HUDEP-2 (cell line): ENCODE measurements around the gene CHID1.

Experiments
- DNase-seq, 76 experiments: peaks; one replicate each; lab custom pipeline; 2025; ENCODE audit not compliant: unreplicated experiment in 76 of 76; lab: John Stamatoyannopoulos, UW

CHID1 gene

DNA sequence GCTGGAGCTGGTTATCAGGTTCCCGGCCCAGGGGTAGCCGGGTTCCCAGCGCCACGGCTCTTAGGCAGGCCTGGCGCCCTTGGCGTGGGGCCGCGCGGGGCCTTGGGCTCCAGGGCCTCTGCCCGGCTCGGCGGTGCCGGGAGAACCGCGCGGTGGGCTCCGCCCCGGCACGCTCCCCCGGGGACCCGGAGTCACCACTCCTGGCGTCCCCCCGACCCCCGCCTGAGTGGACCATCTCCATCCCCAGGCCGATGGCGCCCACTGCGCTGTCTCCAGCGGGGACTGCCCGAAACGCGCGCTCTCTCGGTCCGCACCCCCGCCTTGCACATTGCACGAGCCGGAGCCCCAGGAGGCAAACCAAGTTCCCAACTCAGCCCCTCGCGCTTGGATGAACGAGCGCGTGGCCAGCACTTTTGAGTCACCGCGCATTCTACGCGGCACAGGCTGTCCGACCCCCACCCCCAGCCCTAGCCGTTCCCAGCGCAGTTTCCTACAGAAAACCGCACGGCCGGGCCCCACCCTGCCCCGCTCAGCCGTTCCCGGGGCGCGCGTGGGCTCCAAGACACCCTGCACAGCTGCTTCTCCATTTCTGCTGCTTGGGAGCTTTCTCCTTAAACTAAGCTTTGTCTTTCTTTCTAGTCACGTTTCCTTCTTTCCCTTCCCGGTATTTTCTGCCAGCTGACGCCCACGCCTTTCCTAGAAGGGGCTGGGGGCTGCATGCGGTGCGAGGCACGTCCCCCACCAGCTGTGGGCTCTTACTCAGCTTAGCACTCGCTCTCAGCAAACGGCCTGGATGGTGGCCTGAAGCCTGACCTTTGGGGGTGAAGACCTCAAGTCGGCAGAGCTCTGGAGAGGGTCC lies 650 bp upstream of the CHID1 start:
- peak in 39 of 76 experiments; percentile 12 to 64 (median 42) for DNase-seq

DNA sequence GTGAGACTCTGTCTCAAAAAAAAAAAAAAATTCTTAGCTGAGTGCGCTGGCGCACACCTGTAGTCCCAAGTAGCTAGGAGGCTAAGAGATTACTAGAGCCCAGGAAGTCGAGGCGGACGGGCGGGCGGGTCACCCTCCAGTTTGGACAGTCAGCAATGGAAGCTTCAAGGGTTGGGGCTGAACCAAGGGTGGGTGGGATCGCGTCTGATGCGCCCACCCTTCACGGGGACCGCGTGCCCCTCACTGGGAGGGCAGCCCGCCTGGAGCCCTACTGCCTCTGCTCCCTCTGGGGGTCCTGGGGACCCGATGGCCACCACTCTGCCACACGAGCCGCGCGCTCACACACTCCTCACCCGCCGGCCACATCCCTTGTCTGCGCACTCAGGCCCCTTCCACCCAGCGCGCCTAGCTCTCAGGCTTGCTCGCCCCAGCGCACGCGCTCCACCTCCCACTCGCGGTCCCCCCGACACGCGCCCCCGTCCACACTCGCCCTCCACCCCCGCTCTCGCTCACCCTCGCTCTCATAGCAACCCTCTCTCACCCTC lies 494 bp downstream of the CHID1 start:
- DNase-seq = peak in 1 of 76 experiments; percentile 30

DNA sequence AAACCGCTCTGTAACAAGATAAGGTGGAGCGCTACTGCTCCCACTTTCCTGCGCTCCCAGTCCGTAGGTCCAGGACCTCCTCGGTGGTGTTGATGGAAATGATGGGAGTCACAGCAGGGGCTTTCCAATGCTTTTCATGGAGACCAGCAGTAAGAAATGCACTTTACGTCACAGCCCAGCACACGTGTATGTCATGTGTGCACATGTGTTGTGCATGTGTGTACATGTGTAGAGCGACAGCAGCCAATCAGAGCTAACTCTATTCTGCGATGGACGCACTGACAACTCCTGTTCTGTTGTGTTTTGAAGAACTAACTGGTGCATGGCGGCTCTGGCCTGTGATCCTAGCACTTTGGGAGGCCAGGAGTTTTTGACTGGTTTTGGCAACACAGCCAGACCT lies 1.2 kb downstream of the CHID1 start:
- no peak for DNase-seq

DNA sequence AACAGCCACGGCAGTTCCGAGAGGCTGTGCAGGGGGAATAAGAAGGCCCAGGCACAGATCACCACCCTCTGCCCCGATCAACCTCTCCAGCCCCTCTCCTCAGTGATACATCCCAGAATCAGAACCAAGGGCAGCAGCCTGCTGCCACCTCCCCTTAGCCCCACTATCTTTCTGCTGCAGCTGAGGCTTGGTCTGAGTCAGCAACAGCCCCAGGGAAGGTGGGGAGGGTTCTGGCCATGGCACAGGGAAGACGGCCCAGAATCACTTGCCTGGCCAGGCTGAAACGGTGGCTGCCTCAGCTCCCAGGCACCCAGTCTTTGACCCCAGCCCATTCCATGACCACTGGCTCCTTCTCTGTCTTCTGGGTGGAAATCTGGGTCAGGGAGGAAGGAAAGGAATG lies 2.3 kb downstream of the CHID1 start:
- DNase-seq = peak in 74 of 76 experiments; percentile 11 to 90 (median 78)

DNA sequence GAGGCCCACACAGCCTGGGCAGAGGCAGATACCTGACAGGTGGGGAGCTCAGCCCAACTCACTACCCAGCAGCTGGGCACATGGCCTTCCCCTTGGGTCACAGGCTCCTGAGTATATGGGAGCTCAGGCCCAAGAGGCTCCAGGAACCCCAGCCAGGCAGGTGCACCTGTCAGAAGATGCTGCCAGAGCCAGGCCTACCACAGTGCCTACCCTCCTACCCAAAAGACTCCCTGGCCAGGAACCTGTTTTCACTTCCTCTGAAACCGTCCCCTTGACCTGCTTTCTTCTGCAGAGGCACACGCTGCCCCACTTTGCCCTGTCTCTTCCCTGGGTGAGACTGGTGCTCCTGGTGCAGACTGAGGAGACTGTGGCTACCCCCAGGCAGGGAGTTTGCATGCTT lies 2.9 kb downstream of the CHID1 start:
- no peak for DNase-seq

DNA sequence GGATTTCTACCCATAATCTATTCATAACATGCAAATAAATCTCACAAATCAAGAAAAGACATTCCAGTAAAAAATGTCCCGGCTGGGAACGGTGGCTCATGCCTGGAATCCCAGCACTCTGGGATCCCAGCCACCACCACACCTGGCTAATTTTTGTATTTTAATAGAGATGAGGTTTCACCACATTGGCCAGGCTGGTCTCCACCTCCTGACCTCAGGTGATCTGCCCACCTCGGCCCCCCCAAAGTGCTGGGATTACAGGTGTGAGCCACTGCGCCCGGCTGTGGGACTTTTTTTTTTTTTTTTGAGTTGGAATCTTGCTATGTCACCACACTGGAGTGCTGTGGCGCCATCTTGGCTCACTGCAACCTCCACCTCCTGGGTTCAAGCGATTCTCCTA lies 4.7 kb downstream of the CHID1 start:
- DNase-seq = no peak

DNA sequence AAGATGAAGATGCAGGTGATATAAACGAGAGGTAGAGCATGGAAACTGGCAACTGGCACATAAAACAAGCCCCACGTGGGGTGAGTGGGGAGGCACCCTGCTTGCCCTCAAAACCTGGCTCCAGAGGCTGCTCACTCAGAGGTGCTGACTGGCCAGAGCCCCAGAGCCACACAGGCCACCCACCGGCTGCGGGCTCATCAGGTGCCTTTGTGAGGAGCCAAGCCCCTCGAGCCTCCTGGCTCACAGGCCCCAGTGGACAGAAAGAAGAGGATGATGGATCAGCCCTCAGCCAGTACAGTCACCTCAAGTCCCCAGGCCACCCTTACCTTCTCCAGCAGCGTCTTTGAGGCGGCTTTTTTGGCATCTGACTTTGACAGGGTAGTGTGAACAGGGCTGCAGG lies 6.2 kb downstream of the CHID1 start:
- DNase-seq = no peak

DNA sequence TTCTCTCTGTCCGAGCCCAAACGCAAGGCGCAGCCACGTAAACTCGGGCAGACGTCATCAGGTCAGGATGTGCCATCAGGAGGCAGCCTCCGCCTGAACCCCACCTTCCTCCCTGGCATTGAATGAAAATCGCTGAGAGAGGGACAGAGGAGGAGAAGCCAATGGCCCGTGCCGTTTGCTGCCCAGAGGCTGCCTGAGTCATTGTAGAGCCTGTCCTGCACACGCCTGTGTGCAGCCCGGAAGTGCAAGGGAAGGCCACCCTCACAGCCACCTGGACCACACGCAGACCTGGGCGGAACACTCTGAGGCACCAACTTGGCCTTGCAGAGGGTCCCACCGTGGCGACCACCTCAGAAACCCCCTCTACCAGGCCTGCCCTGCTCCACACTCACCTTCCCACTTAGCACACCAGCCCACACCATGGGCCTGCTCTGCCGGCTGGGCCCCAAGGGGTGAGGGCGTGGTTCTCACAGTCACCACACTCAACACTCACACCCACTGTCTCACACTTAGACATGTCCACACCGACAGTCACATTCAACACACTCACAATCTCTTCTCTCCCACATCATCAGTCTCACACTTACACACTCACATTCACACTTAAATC lies 9.1 kb downstream of the CHID1 start:
- no peak for DNase-seq

DNA sequence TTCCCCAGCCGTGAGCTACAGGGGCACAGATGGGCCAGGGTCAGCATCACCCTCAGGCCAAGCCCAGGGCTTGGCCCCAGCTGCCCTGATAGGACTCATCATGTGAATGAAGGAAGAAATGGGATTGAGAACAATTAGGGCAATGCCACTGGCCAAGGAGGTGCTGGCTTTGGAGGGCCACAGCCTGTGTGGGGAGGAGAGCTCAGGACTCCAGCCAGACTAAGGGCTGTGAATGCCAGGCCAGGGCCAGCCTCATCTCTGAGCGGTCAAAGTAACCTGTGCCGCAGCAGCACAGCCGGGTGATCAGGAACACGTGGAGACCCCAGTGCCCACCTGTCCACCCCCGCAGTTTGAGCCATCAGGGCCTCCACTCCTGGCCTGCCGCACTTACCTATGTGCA lies 10.1 kb downstream of the CHID1 start:
- no peak for DNase-seq

DNA sequence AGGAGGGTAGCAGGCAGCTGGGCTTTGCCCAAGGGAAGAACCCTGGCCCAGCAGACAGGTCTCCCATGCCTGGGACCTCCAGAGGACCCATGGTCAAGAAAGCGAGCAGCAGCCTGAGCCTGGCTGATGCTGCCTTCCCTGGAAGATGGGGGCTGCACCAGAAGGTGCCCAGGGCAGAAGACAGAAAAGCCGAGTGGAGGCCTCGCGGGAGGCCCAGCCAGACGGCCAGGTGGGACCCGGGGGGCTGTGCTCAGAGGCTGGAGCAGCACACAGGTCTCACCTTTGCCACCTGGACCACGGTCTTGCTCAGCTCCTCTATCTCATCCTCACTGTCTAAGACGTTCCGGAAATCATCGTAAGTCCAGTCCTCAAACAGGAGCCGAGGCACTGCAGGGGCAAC lies 10.9 kb downstream of the CHID1 start:
- no peak for DNase-seq

DNA sequence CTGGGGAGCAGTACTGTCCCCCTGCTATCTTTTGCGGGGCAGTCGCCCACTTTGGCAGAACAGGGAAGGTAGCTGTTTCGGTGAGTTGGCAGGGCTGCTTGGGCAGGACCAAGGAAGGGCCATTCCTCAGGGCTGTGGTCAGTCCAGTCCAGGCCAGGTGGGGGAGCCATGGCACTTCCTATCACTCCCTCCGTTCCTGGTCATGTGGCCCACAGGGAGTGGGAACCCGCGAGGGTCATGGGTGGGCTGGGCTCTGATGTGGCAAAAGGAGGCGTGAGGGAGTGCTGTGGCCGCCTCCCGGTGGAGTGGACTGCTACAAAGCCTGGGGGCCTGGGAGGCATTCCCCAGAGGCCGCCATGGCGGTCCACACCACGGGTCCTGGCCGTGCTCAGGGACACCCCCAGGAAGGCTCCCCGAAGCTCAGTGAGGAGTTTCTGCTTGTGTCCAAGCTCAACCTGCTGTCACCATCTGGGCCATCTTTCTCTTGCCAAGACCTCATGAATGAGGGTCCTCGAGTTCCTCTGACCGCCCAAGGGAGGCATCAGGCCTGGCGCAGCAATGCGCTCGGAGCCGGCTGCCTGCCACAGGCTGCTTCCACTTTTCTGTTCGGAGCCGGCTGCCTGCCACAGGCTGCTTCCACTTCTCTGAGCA lies 11.9 kb downstream of the CHID1 start:
- DNase-seq = no peak

DNA sequence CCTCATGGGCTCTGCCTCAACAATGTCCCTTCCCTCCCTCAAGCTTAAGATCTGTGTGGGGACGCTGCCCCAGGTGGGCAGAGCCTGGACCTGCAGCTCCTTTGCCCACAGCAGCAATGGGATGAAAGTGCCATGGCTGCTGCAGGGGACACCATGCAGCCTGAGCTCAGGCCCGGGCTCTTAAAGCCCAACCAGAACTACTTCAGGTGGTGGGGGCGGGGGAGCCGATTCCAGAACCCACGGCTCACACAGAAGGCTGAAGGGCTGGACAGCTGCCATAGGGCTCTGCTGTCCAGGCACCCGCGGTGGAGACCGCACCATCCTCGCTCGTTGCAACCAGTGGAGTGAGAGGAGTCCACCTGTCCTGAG lies 12.5 kb downstream of the CHID1 start:
- DNase-seq = peak in 7 of 76 experiments; percentile 9 to 32 (median 24)

DNA sequence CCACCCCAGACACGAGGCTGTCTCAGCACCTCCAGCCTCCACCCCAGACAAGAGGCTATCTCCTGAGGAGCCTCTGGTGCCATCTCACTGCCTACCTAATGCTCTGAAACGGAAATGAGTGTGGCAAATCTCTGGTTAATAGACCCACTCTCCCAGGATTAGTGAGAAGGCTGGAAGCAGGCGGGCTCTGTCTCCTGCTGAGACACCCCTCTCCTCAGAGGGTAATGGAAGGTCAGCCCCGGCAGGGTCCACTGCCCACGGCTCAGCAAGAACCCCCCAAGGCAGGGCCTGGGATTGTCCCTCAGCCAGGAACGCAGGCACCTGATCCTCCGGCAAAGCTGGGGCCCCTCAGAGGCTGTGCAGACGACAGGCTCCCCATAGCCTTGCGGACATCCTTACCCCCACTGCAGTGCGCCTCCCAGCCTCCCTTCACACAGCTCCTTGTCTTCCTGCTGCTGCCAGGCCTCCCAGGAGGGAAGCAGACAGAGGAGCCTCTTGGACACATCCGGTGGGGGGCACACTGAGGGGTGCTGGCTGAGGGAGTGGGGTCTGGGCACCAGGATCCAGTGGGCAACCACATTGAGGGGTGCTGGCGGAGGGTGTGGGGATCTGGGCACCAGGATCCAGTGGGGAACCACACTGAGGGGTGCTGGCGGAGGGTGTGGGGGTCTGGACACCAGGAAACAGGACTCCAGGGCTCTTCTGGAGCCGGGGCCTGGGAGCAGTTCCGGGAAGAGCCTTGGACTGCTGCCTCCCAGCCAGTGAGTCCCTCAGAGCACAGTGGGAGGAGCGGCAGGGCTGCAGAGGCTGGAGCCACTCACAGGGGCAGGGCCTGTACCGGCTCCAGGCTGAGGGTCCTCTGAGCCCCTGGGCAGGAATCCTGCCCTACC lies 13.1 kb downstream of the CHID1 start:
- no peak for DNase-seq

DNA sequence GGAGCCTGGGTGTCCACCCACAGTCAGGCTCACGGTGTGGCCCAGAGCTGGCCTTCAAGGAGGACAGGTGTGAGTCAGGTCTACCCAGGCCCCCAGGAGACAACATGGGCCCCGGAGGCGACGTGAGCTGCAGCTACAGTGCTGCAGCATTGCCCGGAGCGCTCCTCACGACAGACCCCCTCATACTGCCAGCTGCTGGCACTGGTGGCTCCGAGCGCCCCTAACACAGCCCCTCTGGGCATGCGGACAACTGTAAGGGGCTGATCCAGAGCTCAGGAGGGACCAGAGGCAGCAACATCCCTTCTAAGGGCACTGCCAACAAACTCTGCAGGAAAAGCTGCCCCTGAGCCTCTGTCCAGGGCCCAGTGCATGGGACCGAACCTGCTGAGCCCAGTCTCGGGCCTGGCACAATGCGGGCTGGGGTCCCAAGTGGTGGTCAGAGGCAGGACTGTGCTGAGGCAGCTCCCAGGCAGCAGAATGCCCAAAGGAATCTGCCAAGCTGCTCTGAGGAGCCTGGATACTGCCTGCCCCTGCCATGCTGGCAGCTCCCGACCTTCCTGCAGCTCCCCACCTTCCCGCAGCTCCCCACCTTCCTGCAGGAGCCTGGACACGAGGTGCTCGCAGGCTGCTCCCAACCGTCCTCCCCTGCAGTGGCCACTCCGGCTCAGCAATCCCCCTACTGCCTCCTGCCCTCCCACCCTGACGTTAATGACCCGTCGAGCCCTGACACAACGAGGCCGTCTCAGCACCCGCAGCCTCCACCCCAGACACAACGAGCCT lies 15.1 kb downstream of the CHID1 start:
- DNase-seq = no peak

DNA sequence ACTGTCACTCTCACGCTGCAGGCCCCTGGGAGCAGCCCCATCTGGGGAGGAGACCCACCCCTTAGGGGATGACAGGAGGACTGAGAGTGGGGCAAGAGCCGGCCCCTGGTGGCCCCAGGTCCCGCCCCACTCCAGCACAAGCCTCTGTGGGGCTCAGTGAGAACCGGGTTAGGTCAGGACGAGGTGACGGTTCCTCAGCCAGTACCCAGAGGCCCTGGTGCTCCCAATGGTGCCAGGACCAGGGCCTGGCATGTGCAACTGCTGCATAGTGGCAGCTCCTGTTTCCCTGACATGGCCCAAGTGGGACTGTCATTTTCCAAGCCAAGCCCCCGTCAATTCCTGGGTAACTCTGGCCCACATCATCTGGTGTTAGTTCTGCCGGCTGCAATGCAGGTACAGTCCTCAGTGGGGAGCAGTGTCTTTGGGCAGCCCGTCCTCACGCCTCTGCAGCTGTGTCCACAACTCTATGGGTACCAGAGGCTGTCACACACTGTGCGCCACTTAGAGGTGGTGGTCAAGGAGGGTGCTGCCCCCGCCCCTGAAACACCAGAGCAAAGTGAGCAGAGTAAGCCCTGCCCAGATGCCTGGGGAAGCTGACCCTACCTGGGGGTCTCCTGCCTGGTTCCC lies 15.9 kb downstream of the CHID1 start:
- peak in 1 of 76 experiments; percentile 22 for DNase-seq

DNA sequence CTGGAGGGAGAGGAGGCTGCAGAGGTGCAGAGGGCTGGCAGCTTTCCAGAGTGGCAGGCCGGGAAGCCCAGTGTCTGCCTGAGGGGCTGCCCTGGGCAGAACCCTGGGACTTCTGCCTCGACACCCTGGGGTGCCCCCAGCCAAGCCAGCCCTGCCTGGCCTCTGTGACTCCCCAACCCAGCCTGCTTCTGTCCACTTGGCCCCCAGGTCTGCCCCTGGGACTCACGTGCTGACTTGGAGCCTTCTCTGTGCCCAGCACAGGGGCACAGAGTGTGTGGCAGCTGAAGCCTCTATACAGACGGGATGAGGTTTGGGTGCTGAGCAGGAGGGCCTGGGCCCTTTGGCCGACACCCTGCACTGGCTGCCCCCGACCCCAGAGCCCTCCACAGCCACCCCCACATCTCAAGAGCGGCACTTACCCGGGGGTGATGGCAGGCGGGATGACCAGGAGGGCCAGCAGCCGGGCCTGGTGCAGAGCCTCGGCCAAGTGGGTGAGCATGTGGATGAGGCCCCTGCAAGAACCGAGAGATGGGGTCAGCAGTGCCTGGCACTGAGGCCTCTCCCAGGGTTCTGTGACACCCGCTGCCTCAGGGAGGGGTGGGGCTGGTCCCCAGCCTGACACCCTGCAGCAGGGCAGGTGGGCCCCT lies 17.5 kb downstream of the CHID1 start:
- DNase-seq = no peak

DNA sequence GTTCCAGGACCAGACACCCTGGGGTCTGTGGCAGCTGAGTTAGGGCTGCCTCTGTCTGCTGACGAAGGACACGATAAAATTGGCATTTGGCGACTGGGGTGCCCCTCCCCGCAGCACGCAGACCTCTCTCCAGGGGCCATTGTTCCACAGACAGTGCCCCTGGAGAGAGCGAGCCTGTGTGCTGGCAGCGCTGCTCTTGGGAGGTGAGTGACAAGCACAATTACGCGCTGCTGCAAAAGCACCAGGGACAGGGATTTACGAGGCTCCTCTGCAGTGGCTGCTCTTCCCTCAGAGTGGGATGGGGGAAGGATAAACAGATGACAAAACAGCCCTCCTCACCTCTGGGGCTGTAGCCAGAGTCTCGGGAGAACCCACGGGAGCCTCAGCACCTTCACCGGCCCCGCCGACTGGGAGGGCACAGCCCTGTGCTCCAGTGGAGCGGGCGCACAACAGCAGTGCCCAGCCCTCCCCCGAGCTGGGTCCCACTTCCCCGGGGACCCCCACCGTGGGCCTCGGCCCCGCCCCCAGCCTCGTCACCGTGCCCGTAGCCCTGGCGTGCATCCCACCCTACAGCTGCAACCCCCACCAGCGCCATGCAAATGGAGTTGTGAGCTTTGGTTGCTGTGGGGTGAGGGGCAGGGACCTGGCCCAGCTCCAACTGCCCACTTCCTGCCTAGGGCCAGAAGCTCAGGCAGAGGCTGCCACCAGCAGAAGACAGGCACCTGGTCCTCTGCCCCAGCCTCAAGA lies 19.6 kb downstream of the CHID1 start:
- no peak for DNase-seq
